HepG2 (cell line): ENCODE measurements around the gene KCTD1. TPM values are rescaled to one million over a fixed set of nuclear protein-coding genes. Genes with fewer than 3 reads are reported as not detected.

Experiments
- ATF2 ChIP-seq: sonication (generic); formaldehyde crosslinking; IDR thresholded peaks from 2 replicates; pipeline ENCODE4 v1.4.0; 2020; ENCODE audit warnings: missing genetic modification reagents
- HDAC1 ChIP-seq: sonication (generic); formaldehyde crosslinking; IDR thresholded peaks from 2 replicates; pipeline ENCODE4 v1.5.1; 2020; ENCODE audit warnings: mild to moderate bottlenecking, missing genetic modification reagents
- IKZF5 ChIP-seq: IDR thresholded peaks from 2 replicates; pipeline ENCODE4 v1.6.1; 2018; ENCODE audit warnings: missing genetic modification reagents, mild to moderate bottlenecking, missing compliant biosample characterization
- MTF2 ChIP-seq: sonication (generic); formaldehyde crosslinking; IDR thresholded peaks from 2 replicates; pipeline ENCODE4 v1.5.0; 2020; ENCODE audit warnings: missing genetic modification reagents, borderline replicate concordance
- RNF2 ChIP-seq: fragments of 450-650 bp; conservative IDR thresholded peaks from 2 replicates; pipeline ENCODE4 v1.6.1; 2016; ENCODE audit warnings: low read depth
- SRSF4 ChIP-seq: fragments of 200-400 bp; formaldehyde crosslinking; IDR thresholded peaks from one replicate; pipeline ENCODE4 v1.6.1; 2018; ENCODE audit warnings: mild to moderate bottlenecking, low read depth, low read length, moderate library complexity; ENCODE audit not compliant: poor library complexity, severe bottlenecking
- SRY ChIP-seq: sonication (generic); formaldehyde crosslinking; IDR thresholded peaks from 2 replicates; pipeline ENCODE4 v1.8.0; 2022; ENCODE audit warnings: mild to moderate bottlenecking, missing genetic modification reagents
- STAT6 ChIP-seq: sonication (generic); formaldehyde crosslinking; IDR thresholded peaks from 2 replicates; pipeline ENCODE4 v1.4.0; 2020; ENCODE audit warnings: missing genetic modification reagents, mild to moderate bottlenecking, borderline replicate concordance
- UBTF ChIP-seq: sonication (generic); formaldehyde crosslinking; IDR thresholded peaks from 2 replicates; pipeline ENCODE4 v1.4.0; 2020; ENCODE audit warnings: mild to moderate bottlenecking, missing genetic modification reagents
- YEATS2 ChIP-seq: sonication (generic); formaldehyde crosslinking; IDR thresholded peaks from 2 replicates; pipeline ENCODE4 v1.4.0; 2020; ENCODE audit warnings: missing genetic modification reagents, borderline replicate concordance
- ZBTB7B ChIP-seq: sonication (generic); formaldehyde crosslinking; IDR thresholded peaks from 2 replicates; pipeline ENCODE4 v1.4.0; 2020; ENCODE audit warnings: missing genetic modification reagents
- ZNF331 ChIP-seq: sonication (generic); formaldehyde crosslinking; IDR thresholded peaks from 2 replicates; pipeline ENCODE4 v1.4.0; 2020; ENCODE audit warnings: missing genetic modification reagents
- ZNF563 ChIP-seq: sonication (generic); formaldehyde crosslinking; IDR thresholded peaks from 2 replicates; pipeline ENCODE4 v1.8.0; 2022; ENCODE audit warnings: mild to moderate bottlenecking, moderate library complexity, missing genetic modification reagents
- ZNF687 ChIP-seq: sonication (generic); formaldehyde crosslinking; IDR thresholded peaks from 2 replicates; pipeline ENCODE4 v1.5.1; 2020; ENCODE audit warnings: mild to moderate bottlenecking, missing genetic modification reagents, moderate library complexity
- ZNF777 ChIP-seq: sonication (generic); formaldehyde crosslinking; IDR thresholded peaks from 2 replicates; pipeline ENCODE4 v1.4.0; 2020; ENCODE audit warnings: missing genetic modification reagents
- polyA plus RNA-seq, 8 experiments: library from polyadenylated mRNA; depleted of rRNA in 3 of 8; stranded (reverse) in 7 of 8; unstranded in 1 of 8; fragments of >200 nt; fragmentation: Illumina TruSeq in 4 of 8; extraction: Trizol in 4 of 8; gene quantifications; 2 replicates each; pipeline versions ENCODE4 v1.2.1 to v1.2.3, GENCODE V29; 2011 to 2016; ENCODE audit warnings: low read depth in 4 of 8, missing spikeins in 1 of 8, mixed read lengths in 1 of 8; ENCODE audit not compliant: insufficient read depth in 1 of 8
- total RNA-seq, 5 experiments: library from RNA; depleted of rRNA; stranded (reverse); fragments of >200 nt; fragmentation: Illumina TruSeq; extraction: Trizol; gene quantifications; 2 replicates each; pipeline ENCODE4 v1.2.3, GENCODE V29; 2016; ENCODE audit warnings: low read depth in 1 of 5

KCTD1 gene
- total and polyA plus RNA-seq, 2 of the 13 experiments (the other 11 are each of a cell fraction or from before 2014, with no cell fraction given), result 2.7 to 6.8 TPM

- TF ChIP-seq ZNF563 (CRISPR knock-in tag), result 0 out of 2 replicates have a peak, but pooled peaks have one; percentile 9
- peak; percentile 49; the same call in 1 of the 2 replicates for TF ChIP-seq HDAC1 (CRISPR knock-in tag)
- peak; percentile 0; the same call in 1 of the 2 replicates for TF ChIP-seq ZNF777 (CRISPR knock-in tag)
- no peak for TF ChIP-seq YEATS2 (CRISPR knock-in tag)
- no peak for TF ChIP-seq SRSF4
- peak; percentile 63; the same call in 1 of the 2 replicates for TF ChIP-seq ZNF687 (CRISPR knock-in tag)
- peak; percentile 61; the same call in 1 of the 2 replicates for TF ChIP-seq RNF2
- TF ChIP-seq UBTF (CRISPR knock-in tag), result 0 out of 2 replicates have a peak, but pooled peaks have one; percentile 13
- 0 out of 2 replicates have a peak, but pooled peaks have one; percentile 13 for TF ChIP-seq SRY
- TF ChIP-seq ZBTB7B (CRISPR knock-in tag), result peak; percentile 27; the same call in 1 of the 2 replicates
- TF ChIP-seq IKZF5 (CRISPR knock-in tag), result 0 out of 2 replicates have a peak, but pooled peaks have one; percentile 3
- no peak for TF ChIP-seq STAT6 (CRISPR knock-in tag)
- TF ChIP-seq ZNF331 (CRISPR knock-in tag), result no peak
- TF ChIP-seq ATF2 (CRISPR knock-in tag), result no peak
- peak; percentile 54; the same call in 1 of the 2 replicates for TF ChIP-seq MTF2
Observed at GRCh38 chr18:26549263-26550094, 1.1 kb upstream of the KCTD1 start (continued).
